IPS-NIHi11 (cell line): Measurements from ENCODE around the gene KDM6A.
"Not testable (repeated sequence)": the region's sequence is repeated elsewhere in the genome, so short reads cannot be mapped to it uniquely, and the experiment has no call there.

ENCODE experiments used
- DNase-seq: peaks from one replicate; pipeline ENCODE4 v3.0.0; 2012; ENCODE audit warnings: mixed read lengths, low spot score

Gene KDM6A

GRCh38 chrX:45007598-45007997, 134.6 kb downstream of the KDM6A start:
- DNase-seq, result no peak

- no peak for DNase-seq
Observed at GRCh38 chrX:45009371-45010000, 136.5 kb downstream of the KDM6A start.

GRCh38 chrX:45011131-45011530, 138.1 kb downstream of the KDM6A start:
- DNase-seq, result no peak

GRCh38 chrX:45011597-45011996, 138.6 kb downstream of the KDM6A start:
- no peak for DNase-seq

- DNase-seq, result no peak
Observed at GRCh38 chrX:45017946-45018345, 145.0 kb downstream of the KDM6A start.

GRCh38 chrX:45022150-45022549, 149.2 kb downstream of the KDM6A start:
- no peak for DNase-seq

GRCh38 chrX:45024501-45024900, 151.5 kb downstream of the KDM6A start:
- no peak for DNase-seq

GRCh38 chrX:45026036-45026435, 153.0 kb downstream of the KDM6A start:
- DNase-seq, result no peak

GRCh38 chrX:45031830-45032378, 158.9 kb downstream of the KDM6A start:
- DNase-seq, result no peak

- no peak for DNase-seq
Observed at GRCh38 chrX:45035071-45035470, 162.1 kb downstream of the KDM6A start.

GRCh38 chrX:45036161-45036560, 163.2 kb downstream of the KDM6A start:
- DNase-seq, result no peak

- not testable (repeated sequence) for DNase-seq
Observed at GRCh38 chrX:45040137-45040536, 167.1 kb downstream of the KDM6A start.

- DNase-seq, result no peak
Observed at GRCh38 chrX:45046417-45046816, 173.4 kb downstream of the KDM6A start.

GRCh38 chrX:45050558-45050957, 177.6 kb downstream of the KDM6A start:
- DNase-seq, result no peak

GRCh38 chrX:45056428-45057145, 183.6 kb downstream of the KDM6A start:
- DNase-seq, result no peak

GRCh38 chrX:45059906-45060305, 186.9 kb downstream of the KDM6A start:
- not testable (repeated sequence) for DNase-seq

GRCh38 chrX:45063319-45064095, 190.5 kb downstream of the KDM6A start:
- no peak for DNase-seq

GRCh38 chrX:45068569-45068968, 195.6 kb downstream of the KDM6A start:
- no peak for DNase-seq

GRCh38 chrX:45070116-45071007, 197.4 kb downstream of the KDM6A start:
- DNase-seq, result peak; percentile 6

- DNase-seq, result not testable (repeated sequence)
Observed at GRCh38 chrX:45073011-45073410, 200.0 kb downstream of the KDM6A start.

GRCh38 chrX:45077748-45078424, 204.9 kb downstream of the KDM6A start:
- DNase-seq, result no peak
